Adrenal gland (tissue), 12 donors: ENCODE measurements around the gene TMEM134. TPM values are rescaled to one million over a fixed set of nuclear protein-coding genes. Genes with fewer than 3 reads are reported as not detected.

ENCODE experiments used
- DNase-seq, 7 donors: peaks; one replicate each; pipeline ENCODE4 v3.0.0-alpha.2; 2019 to 2020
- H3K27ac ChIP-seq, 5 donors: fragments of 200-600 bp; sonication (generic) in 4 of 5; 1 replicate in 3 of 5; 2 replicates in 2 of 5; pipeline versions ENCODE4 v1.5.1 to v1.8.0; 2016 to 2020; ENCODE audit warnings: mild to moderate bottlenecking in 1 of 5
- H3K27me3 ChIP-seq: fragments of 200-600 bp; 2 replicates; pipeline ENCODE4 v1.8.0; 2021
- H3K36me3 ChIP-seq, 2 donors: fragments of 200-600 bp; replicated peaks in 1 of 2; 1 replicate in 1 of 2; 2 replicates in 1 of 2; pipeline versions ENCODE4 v1.5.1 to v1.8.0; 2018 to 2022
- H3K4me1 ChIP-seq, 2 donors: fragments of 200-600 bp; replicated peaks in 1 of 2; 1 replicate in 1 of 2; 2 replicates in 1 of 2; pipeline versions ENCODE4 v1.5.1 to v1.8.0; 2018 to 2021
- H3K4me3 ChIP-seq, 4 donors: fragments of 200-600 bp; sonication (generic) in 3 of 4; one replicate each; pipeline ENCODE4 v1.5.1; 2016 to 2018
- H3K9me3 ChIP-seq, 3 donors: fragments of 200-600 bp; sonication (generic) in 1 of 3; replicated peaks in 1 of 3; 1 replicate in 2 of 3; 2 replicates in 1 of 3; pipeline versions ENCODE4 v1.5.1 to v1.8.0; 2016 to 2021
- POLR2A ChIP-seq, 2 donors: fragments of 450-650 bp; IDR thresholded peaks; one replicate each; pipeline ENCODE4 v1.6.1; 2017; ENCODE audit warnings: antibody characterized with exemption in 2 of 2, mild to moderate bottlenecking in 2 of 2, moderate library complexity in 1 of 2
- WGBS, 4 donors: extraction: QIAGEN DNeasy Blood & Tissue Kit in 2 of 4; methylation state at CpG; one replicate each; pipeline versions ENCODE4 v1.1.5 to v1.1.7; 2013 to 2017; 5-methylcytosine and 5-hydroxymethylcytosine counted together
- intact Hi-C, 2 donors: fragments of 100-400 bp; cut with DNase I; formaldehyde crosslinking; loops; one replicate each; pipeline versions ENCODE4 v1.14.1 to v1.15.0; 2022 to 2023
- polyA plus RNA-seq, 3 donors: library from polyadenylated mRNA; stranded (reverse); fragments of 200-250 nt in 2 of 3; fragments of 350-450 nt in 1 of 3; fragmentation: Illumina TruSeq in 1 of 3; extraction: RNeasy Lipid Tissue Mini Kit (QIAGEN cat#74804) in 1 of 3; gene quantifications; one replicate each; pipeline ENCODE4 v1.2.3, GENCODE V29; 2013 to 2014
- total RNA-seq, 9 donors: library from RNA; depleted of rRNA in 4 of 9; stranded (reverse); fragments of >200 nt in 4 of 9; fragments of 120-200 nt in 1 of 9; fragmentation: NEBNext Ultra II Directional in 1 of 9; extraction: Animal tissue kit (Norgen Biotek cat#: 25700) in 1 of 9; gene quantifications; one replicate each; pipeline versions ENCODE4 v1.1.0 to v1.2.4, GENCODE V29; 2013 to 2023
- TF ChIP-seq, protein P1 (sequence below), 6 experiments: fragments of 450-650 bp in 4 of 6; fragments of 200-600 bp in 2 of 6; sonication (generic) in 1 of 6; IDR thresholded peaks; 1 replicate in 5 of 6; 2 replicates in 1 of 6; pipeline versions ENCODE4 v1.5.1 to v1.8.0; 2016 to 2021; ENCODE audit warnings: antibody characterized with exemption in 6 of 6, mild to moderate bottlenecking in 2 of 6, moderate library complexity in 1 of 6
- donor health status: healthy with polysubstance abuse.
- donor health status: Bipolar disorder and iron deficiency.
- donor health status: DM: yes; HTN: yes; CAD: no.
- donor health status: DM: no; HTN: no; CAD: no.
- donor health status: DM: no; HTN: no; CAD: no.
- donor health status: DM: yes; HTN: yes; CAD: no.

TMEM134 gene
- total and polyA plus RNA-seq, 12 donors = 15.5 to 257 (median 98.0) TPM

DNA sequence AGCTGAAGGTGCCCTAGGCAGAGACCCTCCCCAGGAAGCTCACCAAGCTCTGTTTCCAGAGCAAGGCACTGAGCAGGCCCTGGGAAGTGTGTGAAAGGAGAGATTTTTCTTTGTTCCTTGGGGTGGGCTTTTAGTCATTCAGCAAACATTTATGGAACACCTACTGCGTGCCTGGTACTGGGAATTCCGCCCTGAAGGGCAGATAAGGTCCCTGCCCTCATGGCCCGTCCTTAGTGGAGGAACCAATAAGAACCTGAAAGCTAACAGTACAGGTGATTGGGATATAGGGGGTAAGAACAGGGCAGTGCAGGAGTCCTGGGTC lies 3.9 kb downstream of the TMEM134 start:
- Histone ChIP-seq H3K36me3 (no peaks in the 10 kb centered on the region), H3K4me3 (peak overlapping the region in 3 of 4 donors; percentile 37 to 74 (median 52)), H3K9me3 (no peaks in the 10 kb centered on the region), H3K27me3 (no peaks in the 10 kb centered on the region), H3K27ac (peak overlapping the region; percentile 90 to 98 (median 93)), H3K4me1 (peaks cover 25 to 44% of the 10 kb centered on the region in 2 donors)
- intact Hi-C loops = no loop called here
- DNase-seq = no peak
- TF ChIP-seq POLR2A (IDR thresholded peaks at IDR 0.05) = no peak
- TF ChIP-seq, protein P1, sequence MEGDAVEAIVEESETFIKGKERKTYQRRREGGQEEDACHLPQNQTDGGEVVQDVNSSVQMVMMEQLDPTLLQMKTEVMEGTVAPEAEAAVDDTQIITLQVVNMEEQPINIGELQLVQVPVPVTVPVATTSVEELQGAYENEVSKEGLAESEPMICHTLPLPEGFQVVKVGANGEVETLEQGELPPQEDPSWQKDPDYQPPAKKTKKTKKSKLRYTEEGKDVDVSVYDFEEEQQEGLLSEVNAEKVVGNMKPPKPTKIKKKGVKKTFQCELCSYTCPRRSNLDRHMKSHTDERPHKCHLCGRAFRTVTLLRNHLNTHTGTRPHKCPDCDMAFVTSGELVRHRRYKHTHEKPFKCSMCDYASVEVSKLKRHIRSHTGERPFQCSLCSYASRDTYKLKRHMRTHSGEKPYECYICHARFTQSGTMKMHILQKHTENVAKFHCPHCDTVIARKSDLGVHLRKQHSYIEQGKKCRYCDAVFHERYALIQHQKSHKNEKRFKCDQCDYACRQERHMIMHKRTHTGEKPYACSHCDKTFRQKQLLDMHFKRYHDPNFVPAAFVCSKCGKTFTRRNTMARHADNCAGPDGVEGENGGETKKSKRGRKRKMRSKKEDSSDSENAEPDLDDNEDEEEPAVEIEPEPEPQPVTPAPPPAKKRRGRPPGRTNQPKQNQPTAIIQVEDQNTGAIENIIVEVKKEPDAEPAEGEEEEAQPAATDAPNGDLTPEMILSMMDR (IDR thresholded peaks at IDR 0.05) = no peak
- WGBS, 4 donors = 43 to 63% (median 53%) methylated on average over 3 of the region's 3 CpGs

DNA sequence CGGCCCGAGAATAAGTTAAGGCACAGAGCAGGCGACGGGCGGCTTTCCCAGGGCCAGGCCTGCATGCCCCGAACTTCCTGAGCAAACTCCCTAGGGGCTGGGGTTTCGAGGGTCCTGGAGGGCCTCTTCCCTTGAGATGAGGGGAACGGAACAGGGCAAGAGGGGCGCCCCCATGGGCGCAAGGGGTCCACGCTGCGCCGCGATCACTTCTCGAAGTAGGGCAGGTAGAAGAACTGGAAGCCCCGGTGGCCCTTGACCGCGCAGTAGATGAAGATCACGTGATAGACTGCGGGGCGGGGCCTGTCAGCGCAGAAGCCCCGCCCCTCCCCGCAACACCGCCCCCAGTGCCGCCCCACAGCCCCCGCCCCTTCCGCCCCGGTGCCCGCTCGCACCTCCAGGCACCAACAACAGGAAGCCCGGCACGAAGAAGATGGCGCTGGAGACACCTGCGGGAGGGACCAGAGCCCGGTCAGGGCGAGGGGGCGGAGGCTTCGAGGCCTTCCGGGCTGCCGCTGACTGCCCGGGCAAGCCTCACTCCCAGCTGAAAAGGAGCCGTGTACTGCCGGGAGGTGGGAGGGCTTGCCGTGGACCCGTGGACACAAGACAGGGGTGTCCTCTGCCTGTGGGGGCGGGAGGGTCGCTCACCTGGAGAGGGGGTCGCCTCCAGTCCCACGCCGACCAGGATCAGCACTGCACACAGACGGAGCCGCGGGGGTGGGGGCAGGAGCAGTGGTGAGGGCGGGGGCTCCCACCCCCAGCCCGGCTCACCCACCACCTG lies 4.5 kb downstream of the TMEM134 start:
- peaks cover 25 to 41% of the 10 kb centered on the region in 2 donors for H3K4me1 ChIP-seq
- intact Hi-C loops = no loop called here
- H3K4me3 ChIP-seq = peak overlapping the region in 3 of 4 donors; percentile 37 to 74 (median 52)
- H3K36me3 ChIP-seq = no peaks in the 10 kb centered on the region
- DNase-seq = peak; percentile 92 to 95 (median 94)
- WGBS, 4 donors = 0 to 19% (median 7%) methylated on average over 7 to 56 of the region's 56 CpGs
- peak in 1 of 2 donors; percentile 68 for TF ChIP-seq POLR2A (IDR thresholded peaks at IDR 0.05)
- TF ChIP-seq, protein P1 (IDR thresholded peaks at IDR 0.05) = no peak
- no peaks in the 10 kb centered on the region for H3K27me3 ChIP-seq
- no peaks in the 10 kb centered on the region for H3K9me3 ChIP-seq
- H3K27ac ChIP-seq = peak overlapping the region; percentile 90 to 98 (median 93)

DNA sequence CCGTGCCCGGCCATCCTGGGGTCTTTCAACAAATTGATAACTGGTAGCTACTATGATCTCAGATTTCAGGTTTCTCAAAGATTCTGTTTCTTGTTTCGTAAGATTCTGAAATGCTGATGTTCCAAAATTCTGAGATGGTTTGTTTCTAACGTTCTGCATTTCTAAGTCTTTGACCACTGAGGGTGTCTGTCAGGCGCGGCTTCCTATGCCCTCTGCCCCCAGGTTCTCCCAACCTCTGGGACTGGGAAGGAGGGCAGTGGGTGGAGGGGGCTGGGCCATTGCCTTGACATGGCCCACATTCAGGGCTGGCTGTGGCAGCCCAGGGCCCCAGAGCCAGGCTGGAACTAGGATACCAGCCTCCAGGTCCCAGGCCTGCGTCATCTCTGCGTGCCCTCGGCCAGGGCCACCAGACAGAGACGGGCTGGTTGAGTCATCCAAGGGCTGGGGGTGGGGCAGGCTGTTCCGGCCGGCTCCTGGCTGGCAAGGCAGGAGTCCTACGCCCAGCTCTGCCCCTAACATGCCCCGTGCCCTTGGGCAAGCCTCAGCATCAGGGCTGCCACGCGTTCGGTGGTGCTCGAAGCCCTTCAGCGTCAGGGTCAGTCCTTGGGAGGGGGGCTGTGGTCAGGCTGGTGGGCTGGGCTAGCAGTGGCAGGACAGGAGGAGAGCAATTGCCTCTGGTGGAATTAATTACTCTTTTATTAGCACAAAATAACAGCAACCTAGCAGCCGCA lies 5.2 kb downstream of the TMEM134 start:
- 38 to 57% (median 43%) methylated on average over 8 to 20 of the region's 20 CpGs for WGBS, 4 donors
- peak overlapping the region; percentile 90 to 98 (median 93) for H3K27ac ChIP-seq
- H3K4me3 ChIP-seq = peak overlapping the region in 2 of 4 donors; percentile 52 to 74
- no peaks in the 10 kb centered on the region for H3K36me3 ChIP-seq
- peak; percentile 96 to 98 (median 98) for DNase-seq
- peak; percentile 33 to 82 for TF ChIP-seq POLR2A (IDR thresholded peaks at IDR 0.05)
- TF ChIP-seq, protein P1 (IDR thresholded peaks at IDR 0.05) = no peak
- intact Hi-C loops = no loop called here
- no peaks in the 10 kb centered on the region for H3K9me3 ChIP-seq
- no peaks in the 10 kb centered on the region for H3K27me3 ChIP-seq
- peaks cover 25 to 39% of the 10 kb centered on the region in 2 donors for H3K4me1 ChIP-seq

DNA sequence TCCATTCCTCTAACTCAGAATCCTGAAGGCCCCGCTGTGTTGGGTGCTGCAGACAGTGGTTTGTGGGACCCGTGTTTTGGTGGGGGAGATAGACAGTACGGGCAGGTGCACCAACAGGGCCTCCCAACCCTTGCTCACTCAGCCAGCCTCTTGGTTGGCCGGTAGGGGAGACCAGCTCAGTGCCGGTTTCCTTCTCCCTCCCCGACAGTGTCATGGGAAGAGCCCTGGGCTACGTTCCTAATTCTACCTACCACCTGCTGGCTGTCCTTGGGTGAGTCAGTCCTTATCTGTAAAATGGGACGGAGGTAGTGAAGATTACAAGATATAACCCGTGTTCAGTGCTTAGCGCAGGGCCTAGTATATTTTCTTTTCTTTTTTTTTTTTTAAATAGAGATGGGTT lies 5.9 kb downstream of the TMEM134 start:
- WGBS, 4 donors = 54 to 69% (median 62%) methylated on average over 5 to 10 of the region's 10 CpGs
- TF ChIP-seq, protein P1 (IDR thresholded peaks at IDR 0.05) = peak in 1 of 6 experiments; percentile 34
- no peak for TF ChIP-seq POLR2A (IDR thresholded peaks at IDR 0.05)
- intact Hi-C loops = no loop called here
- DNase-seq = peak in 3 of 7 donors; percentile 50 to 70 (median 59)
- H3K36me3 ChIP-seq = no peaks in the 10 kb centered on the region
- no peaks in the 10 kb centered on the region for H3K27me3 ChIP-seq
- H3K4me1 ChIP-seq = peaks cover 22 to 36% of the 10 kb centered on the region in 2 donors
- H3K27ac ChIP-seq = peak overlapping the region; percentile 90 to 98 (median 93)
- no peak overlapping the region for H3K4me3 ChIP-seq
- no peaks in the 10 kb centered on the region for H3K9me3 ChIP-seq
